B cell (primary cell): ENCODE measurements around the gene NTN4. TPM values are rescaled to one million over a fixed set of nuclear protein-coding genes. Genes with fewer than 3 reads are reported as not detected.

ENCODE experiments used
- ATAC-seq: fragments of 200-7000 bp; cut with Tn5 transposase; one replicate; pipeline ENCODE4 v1.10.0; 2021; ENCODE audit warnings: low read depth, mild to moderate bottlenecking, moderate number of reproducible peaks, moderate library complexity
- CTCF ChIA-PET: fragments of 350-600 bp; sonication (Branson Sonifier 250); formaldehyde crosslinking; loops from one replicate; lab custom pipeline; 2021; ENCODE audit warnings: antibody characterized with exemption, inconsistent platforms; lab: Charles Lee
- POLR2A ChIA-PET: fragments of 350-600 bp; sonication (Branson Sonifier 250); formaldehyde crosslinking; loops from one replicate; lab custom pipeline; 2021; ENCODE audit warnings: antibody characterized with exemption; lab: Charles Lee
- DNase-seq: peaks from one replicate; pipeline ENCODE4 v3.0.0; 2013
- H2AFZ ChIP-seq: 2 replicates; pipeline ENCODE4 v1.6.1; 2012; ENCODE audit warnings: mild to moderate bottlenecking, low read depth, low read length; ENCODE audit not compliant: insufficient read depth, poor library complexity, severe bottlenecking
- H3K27ac ChIP-seq, 2 donors: 1 replicate in 1 of 2; 2 replicates in 1 of 2; pipeline ENCODE4 v1.5.1; 2012 to 2013; ENCODE audit warnings: low read length in 2 of 2, mild to moderate bottlenecking in 2 of 2, moderate library complexity in 1 of 2
- H3K27me3 ChIP-seq, 4 experiments: fragments of 200-600 bp in 1 of 4; sonication (generic) in 1 of 4; replicated peaks in 1 of 4; 1 replicate in 2 of 4; 2 replicates in 2 of 4; pipeline versions ENCODE4 v1.6.1 to v1.7.0; 2013 to 2016; ENCODE audit warnings: low read length in 3 of 4, mild to moderate bottlenecking in 2 of 4, mixed read lengths in 1 of 4, moderate library complexity in 1 of 4; ENCODE audit not compliant: insufficient read depth in 4 of 4, control insufficient read depth in 3 of 4; ENCODE audit errors: control extremely low read depth in 1 of 4
- H3K36me3 ChIP-seq, 2 experiments: replicated peaks in 1 of 2; 1 replicate in 1 of 2; 2 replicates in 1 of 2; pipeline versions ENCODE4 v1.6.1 to v1.7.1; 2013; ENCODE audit warnings: low read length in 1 of 2; ENCODE audit not compliant: insufficient read depth in 2 of 2, control insufficient read depth in 1 of 2; ENCODE audit errors: control extremely low read depth in 1 of 2, extremely low read depth in 1 of 2
- H3K4me1 ChIP-seq, 2 donors: fragments of 200-600 bp in 1 of 2; sonication (generic) in 1 of 2; 1 replicate in 1 of 2; 2 replicates in 1 of 2; pipeline versions ENCODE4 v1.5.1 to v1.6.1; 2013 to 2017; ENCODE audit warnings: low read length in 2 of 2; ENCODE audit not compliant: control insufficient read depth in 2 of 2, insufficient read depth in 2 of 2
- H3K4me2 ChIP-seq: replicated peaks from 2 replicates; pipeline ENCODE3; 2012; ENCODE audit warnings: mild to moderate bottlenecking, low read depth, low read length; ENCODE audit not compliant: poor library complexity, severe bottlenecking
- H3K4me3 ChIP-seq, 5 experiments: fragments of 200-600 bp in 1 of 5; sonication (generic) in 1 of 5; 1 replicate in 3 of 5; 2 replicates in 2 of 5; pipeline versions ENCODE4 v1.5.1 to v1.7.0; 2011 to 2016; ENCODE audit warnings: low read length in 4 of 5, mild to moderate bottlenecking in 4 of 5, low read depth in 2 of 5, control low read depth in 1 of 5, moderate library complexity in 1 of 5; ENCODE audit not compliant: insufficient read depth in 1 of 5; ENCODE audit errors: control extremely low read depth in 1 of 5, extremely low read depth in 1 of 5
- H3K79me2 ChIP-seq: fragments of 200-600 bp; sonication (generic); one replicate; pipeline ENCODE4 v1.6.0; 2016; ENCODE audit warnings: low read length; ENCODE audit not compliant: control insufficient read depth, insufficient read depth
- H3K9ac ChIP-seq: fragments of 200-600 bp; sonication (generic); 2 replicates; pipeline ENCODE4 v1.6.1; 2017; ENCODE audit warnings: mild to moderate bottlenecking, low read length, moderate library complexity
- H3K9me3 ChIP-seq, 3 donors: one replicate each; pipeline versions ENCODE4 v1.6.1 to v1.7.1; 2013; ENCODE audit warnings: low read length in 2 of 3; ENCODE audit not compliant: control insufficient read depth in 2 of 3, insufficient read depth in 1 of 3; ENCODE audit errors: control extremely low read depth in 1 of 3
- H4K20me1 ChIP-seq: 2 replicates; pipeline ENCODE4 v1.6.0; 2012; ENCODE audit warnings: mild to moderate bottlenecking, low read length; ENCODE audit not compliant: insufficient read depth, control insufficient read depth, poor library complexity, severe bottlenecking
- H3K27ac Mint-ChIP-seq: one replicate; pipeline ENCODE4 v1.8.0; 2021; ENCODE audit warnings: mixed read lengths
- H3K27me3 Mint-ChIP-seq: one replicate; pipeline ENCODE4 v1.8.0; 2021; ENCODE audit warnings: mixed read lengths
- H3K4me1 Mint-ChIP-seq: one replicate; pipeline ENCODE4 v1.8.0; 2021; ENCODE audit warnings: mixed read lengths
- H3K4me3 Mint-ChIP-seq: one replicate; pipeline ENCODE4 v1.8.0; 2021; ENCODE audit warnings: mixed read lengths
- H3K9me3 Mint-ChIP-seq: one replicate; pipeline ENCODE4 v1.8.0; 2022; ENCODE audit warnings: mixed read lengths; ENCODE audit not compliant: insufficient read depth
- CTCF ChIP-seq: fragments of 200-600 bp; IDR thresholded peaks from one replicate; pipeline ENCODE4 v1.8.0; 2022; ENCODE audit warnings: antibody characterized with exemption, mild to moderate bottlenecking
- EZH2 ChIP-seq: IDR thresholded peaks from 2 replicates; pipeline ENCODE4 v1.6.1; 2012; ENCODE audit warnings: borderline replicate concordance, low read depth, mild to moderate bottlenecking, moderate library complexity, low read length; ENCODE audit not compliant: insufficient read depth, poor library complexity, severe bottlenecking
- WGBS: methylation state at CpG from one replicate; pipeline ENCODE4 v1.1.5; 2013; ENCODE audit warnings: missing lambda C conversion rate; ENCODE audit not compliant: insufficient coverage; 5-methylcytosine and 5-hydroxymethylcytosine counted together
- intact Hi-C: fragments of 100-400 bp; cut with micrococcal nuclease; formaldehyde crosslinking; loops from one replicate; pipeline ENCODE4 v1.10.0; 2022
- polyA plus RNA-seq: library from polyadenylated mRNA; depleted of rRNA; stranded (reverse); fragments of >200 nt; gene quantifications from 2 replicates; pipeline ENCODE4 v1.2.3, GENCODE V29; 2012
- total RNA-seq, 2 donors: library from RNA; stranded (reverse); fragments of 120-200 nt in 1 of 2; gene quantifications; 1 replicate in 1 of 2; 2 replicates in 1 of 2; pipeline versions ENCODE4 v1.2.3 to v1.2.4, GENCODE V29; 2013 to 2022

NTN4 gene
- total and polyA plus RNA-seq, 2 donors (not counting 1 experiment from before 2014, with no cell fraction given) = not detected

GRCh38 chr12:95693689-95694088 lies 96.9 kb downstream of the NTN4 start:
- Histone ChIP-seq H3K4me2 (no peak overlapping the region), H3K9ac (no peak overlapping the region), H3K27ac (no peak overlapping the region), H3K9me3 (no peaks in the 10 kb centered on the region), H3K79me2 (no peaks in the 10 kb centered on the region), H2AFZ (no peak overlapping the region), H3K27me3 (peaks cover 0 to 3% (median 1%) of the 10 kb centered on the region in 4 experiments), H3K4me1 (no peaks in the 10 kb centered on the region), H4K20me1 (no peaks in the 10 kb centered on the region), H3K36me3 (no peaks in the 10 kb centered on the region), H3K4me3 (no peak overlapping the region)
- DNase-seq (no peak), ATAC-seq (no peak)
- TF ChIP-seq EZH2 (no peak), CTCF (no peak)
- 100% methylated on average over 1 of the region's 2 CpGs for WGBS
- Mint-ChIP-seq H3K9me3 (no peaks in the 10 kb centered on the region), H3K4me1 (no peaks in the 10 kb centered on the region), H3K27me3 (peaks cover 11% of the 10 kb centered on the region), H3K27ac (no peak overlapping the region), H3K4me3 (no peak overlapping the region)
- ChIA-PET CTCF (interaction anchor here (1.5 kb wide), 1 partner anchor 10 kb away, joined by 3 read pairs; no protein-coding TSS in a partner anchor), POLR2A (no interaction called here)
- intact Hi-C loops = no loop called here

GRCh38 chr12:95690861-95691635 lies 99.5 kb downstream of the NTN4 start:
- no peaks in the 10 kb centered on the region for H3K9me3 ChIP-seq
- H3K9ac ChIP-seq = no peak overlapping the region
- H2AFZ ChIP-seq = no peak overlapping the region
- H3K27me3 ChIP-seq = peaks cover 0 to 9% (median 1%) of the 10 kb centered on the region in 4 experiments
- DNase-seq (no peak), ATAC-seq (no peak)
- Mint-ChIP-seq H3K9me3 (no peaks in the 10 kb centered on the region), H3K4me3 (no peak overlapping the region), H3K4me1 (no peaks in the 10 kb centered on the region), H3K27me3 (peaks cover 11% of the 10 kb centered on the region), H3K27ac (no peak overlapping the region)
- intact Hi-C loops = no loop called here
- WGBS = 85% methylated on average over 7 of the region's 8 CpGs
- no peaks in the 10 kb centered on the region for H3K4me1 ChIP-seq
- H4K20me1 ChIP-seq = no peaks in the 10 kb centered on the region
- no peak overlapping the region for H3K4me3 ChIP-seq
- TF ChIP-seq EZH2 = no peak
- TF ChIP-seq CTCF = no peak
- CTCF ChIA-PET = interaction anchor here (1.2 kb wide), 1 partner anchor 29 kb away, joined by 3 read pairs; no protein-coding TSS in a partner anchor
- H3K4me2 ChIP-seq = no peak overlapping the region
- H3K79me2 ChIP-seq = no peaks in the 10 kb centered on the region
- H3K36me3 ChIP-seq = no peaks in the 10 kb centered on the region
- POLR2A ChIA-PET = no interaction called here
- no peak overlapping the region for H3K27ac ChIP-seq
